Measurements from ENCODE around the gene SDF4.

DNA sequence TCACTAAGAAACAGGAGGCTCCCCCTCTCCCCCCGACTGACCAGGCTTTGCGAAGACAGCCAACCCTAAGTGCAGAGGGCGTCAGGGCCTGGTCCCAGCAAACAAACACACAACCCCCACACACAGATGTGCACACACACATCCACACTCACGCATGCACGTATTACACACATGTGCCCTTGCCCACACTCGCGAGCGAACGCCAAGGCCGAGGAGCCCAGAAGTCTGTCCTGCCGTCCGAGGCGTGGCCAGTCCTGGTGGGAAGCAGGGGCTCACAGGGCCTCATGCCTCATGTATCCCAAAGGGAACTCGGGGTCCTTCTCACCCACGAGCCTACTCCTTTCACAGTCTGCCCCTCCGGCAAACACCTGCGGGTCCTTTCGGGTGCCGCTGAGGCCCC, 2.0 kb downstream of the SDF4 start:
- TF ChIP-seq EZH2 (IDR thresholded peaks at IDR 0.05; ENCODE audit: insufficient read depth, poor library complexity, severe bottlenecking) (no peak), EZH2phosphoT487 (IDR thresholded peaks at IDR 0.05; ENCODE audit: insufficient read depth, low read depth) (no peak)

All from GM23248 (cell line).